Adrenal gland (tissue), 12 donors: ENCODE measurements around the gene BHLHE40. TPM values are rescaled to one million over a fixed set of nuclear protein-coding genes. Genes with fewer than 3 reads are reported as not detected.

Source experiments
- DNase-seq, 7 donors: peaks; one replicate each; pipeline ENCODE4 v3.0.0-alpha.2; 2019 to 2020
- H3K27ac ChIP-seq, 5 donors: fragments of 200-600 bp; sonication (generic) in 4 of 5; 1 replicate in 3 of 5; 2 replicates in 2 of 5; pipeline versions ENCODE4 v1.5.1 to v1.8.0; 2016 to 2020; ENCODE audit warnings: mild to moderate bottlenecking in 1 of 5
- H3K27me3 ChIP-seq: fragments of 200-600 bp; 2 replicates; pipeline ENCODE4 v1.8.0; 2021
- H3K36me3 ChIP-seq, 2 donors: fragments of 200-600 bp; replicated peaks in 1 of 2; 1 replicate in 1 of 2; 2 replicates in 1 of 2; pipeline versions ENCODE4 v1.5.1 to v1.8.0; 2018 to 2022
- H3K4me1 ChIP-seq, 2 donors: fragments of 200-600 bp; replicated peaks in 1 of 2; 1 replicate in 1 of 2; 2 replicates in 1 of 2; pipeline versions ENCODE4 v1.5.1 to v1.8.0; 2018 to 2021
- H3K4me3 ChIP-seq, 4 donors: fragments of 200-600 bp; sonication (generic) in 3 of 4; one replicate each; pipeline ENCODE4 v1.5.1; 2016 to 2018
- H3K9me3 ChIP-seq, 3 donors: fragments of 200-600 bp; sonication (generic) in 1 of 3; replicated peaks in 1 of 3; 1 replicate in 2 of 3; 2 replicates in 1 of 3; pipeline versions ENCODE4 v1.5.1 to v1.8.0; 2016 to 2021
- POLR2A ChIP-seq, 2 donors: fragments of 450-650 bp; IDR thresholded peaks; one replicate each; pipeline ENCODE4 v1.6.1; 2017; ENCODE audit warnings: antibody characterized with exemption in 2 of 2, mild to moderate bottlenecking in 2 of 2, moderate library complexity in 1 of 2
- WGBS, 4 donors: extraction: QIAGEN DNeasy Blood & Tissue Kit in 2 of 4; methylation state at CpG; one replicate each; pipeline versions ENCODE4 v1.1.5 to v1.1.7; 2013 to 2017; 5-methylcytosine and 5-hydroxymethylcytosine counted together
- intact Hi-C, 2 donors: fragments of 100-400 bp; cut with DNase I; formaldehyde crosslinking; loops; one replicate each; pipeline versions ENCODE4 v1.14.1 to v1.15.0; 2022 to 2023
- polyA plus RNA-seq, 3 donors: library from polyadenylated mRNA; stranded (reverse); fragments of 200-250 nt in 2 of 3; fragments of 350-450 nt in 1 of 3; fragmentation: Illumina TruSeq in 1 of 3; extraction: RNeasy Lipid Tissue Mini Kit (QIAGEN cat#74804) in 1 of 3; gene quantifications; one replicate each; pipeline ENCODE4 v1.2.3, GENCODE V29; 2013 to 2014
- total RNA-seq, 9 donors: library from RNA; depleted of rRNA in 4 of 9; stranded (reverse); fragments of >200 nt in 4 of 9; fragments of 120-200 nt in 1 of 9; fragmentation: NEBNext Ultra II Directional in 1 of 9; extraction: Animal tissue kit (Norgen Biotek cat#: 25700) in 1 of 9; gene quantifications; one replicate each; pipeline versions ENCODE4 v1.1.0 to v1.2.4, GENCODE V29; 2013 to 2023
- TF ChIP-seq, protein P1 (sequence below), 6 experiments: fragments of 450-650 bp in 4 of 6; fragments of 200-600 bp in 2 of 6; sonication (generic) in 1 of 6; IDR thresholded peaks; 1 replicate in 5 of 6; 2 replicates in 1 of 6; pipeline versions ENCODE4 v1.5.1 to v1.8.0; 2016 to 2021; ENCODE audit warnings: antibody characterized with exemption in 6 of 6, mild to moderate bottlenecking in 2 of 6, moderate library complexity in 1 of 6
- donor health status: healthy with polysubstance abuse.
- donor health status: Bipolar disorder and iron deficiency.
- donor health status: DM: yes; HTN: yes; CAD: no.
- donor health status: DM: no; HTN: no; CAD: no.
- donor health status: DM: no; HTN: no; CAD: no.
- donor health status: DM: yes; HTN: yes; CAD: no.

Gene BHLHE40
- total and polyA plus RNA-seq, 12 donors: 3.4 to 224 (median 75.5) TPM

DNA sequence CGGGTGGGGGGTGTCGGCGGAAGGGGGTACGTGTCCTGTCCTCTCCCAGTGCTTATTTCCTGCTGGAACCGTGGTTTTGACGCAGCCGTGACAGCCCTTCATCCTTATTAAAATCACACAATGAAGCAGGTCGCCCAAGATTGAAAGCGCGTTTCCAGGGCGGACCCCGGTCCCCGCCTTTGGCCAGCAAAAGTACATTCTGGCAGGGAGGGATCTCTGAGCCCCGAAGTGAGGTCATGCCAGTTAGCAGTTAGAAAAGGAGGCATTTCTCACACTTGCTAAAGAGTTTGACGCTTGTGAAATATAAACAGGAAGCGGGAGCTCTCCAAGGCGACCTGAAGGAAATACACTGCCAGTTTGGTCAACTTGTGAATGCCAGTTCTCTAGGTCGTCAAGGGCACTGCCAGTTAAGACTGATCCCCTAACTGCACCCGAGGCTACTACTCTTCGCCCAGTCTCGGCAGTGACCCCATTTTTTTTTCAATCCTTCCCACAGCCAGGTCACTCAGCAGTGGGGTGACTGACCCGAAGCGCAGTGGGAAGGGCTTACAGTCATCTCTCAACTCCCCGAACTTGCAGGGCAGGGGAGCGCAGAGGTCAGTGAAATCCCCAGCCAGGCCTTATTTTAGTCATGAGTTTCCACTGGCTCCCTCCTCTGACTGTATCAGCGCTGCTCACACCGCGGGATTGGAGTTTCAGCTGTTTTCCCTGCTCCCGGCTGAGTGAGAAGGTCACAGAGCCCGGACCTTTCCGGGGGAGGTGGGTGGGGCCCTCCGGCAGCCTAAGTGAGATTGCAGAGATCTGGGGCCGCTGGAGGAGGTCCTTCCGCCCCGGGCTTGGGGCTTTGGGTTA is 2.0 kb upstream of the BHLHE40 start:
- DNase-seq: peak; percentile 86 to 96 (median 94)
- intact Hi-C loops: loop anchor here (5.0 to 10.0 kb wide), 3 partner anchors 72 to 255 kb away; no protein-coding TSS in a partner anchor
- Histone ChIP-seq H3K9me3 (no peaks in the 10 kb centered on the region), H3K4me3 (peak overlapping the region in 3 of 4 donors; percentile 30 to 87 (median 58)), H3K27ac (peak overlapping the region; percentile 98 to 100 (median 99)), H3K36me3 (peaks cover 0 to 10% of the 10 kb centered on the region in 2 donors), H3K4me1 (peaks cover 17 to 19% of the 10 kb centered on the region in 2 donors), H3K27me3 (no peaks in the 10 kb centered on the region)
- WGBS, 4 donors: 22 to 38% (median 28%) methylated on average over 21 to 35 of the region's 35 CpGs
- TF ChIP-seq POLR2A (IDR thresholded peaks at IDR 0.05): peak; percentile 57 to 84
- TF ChIP-seq, protein P1, sequence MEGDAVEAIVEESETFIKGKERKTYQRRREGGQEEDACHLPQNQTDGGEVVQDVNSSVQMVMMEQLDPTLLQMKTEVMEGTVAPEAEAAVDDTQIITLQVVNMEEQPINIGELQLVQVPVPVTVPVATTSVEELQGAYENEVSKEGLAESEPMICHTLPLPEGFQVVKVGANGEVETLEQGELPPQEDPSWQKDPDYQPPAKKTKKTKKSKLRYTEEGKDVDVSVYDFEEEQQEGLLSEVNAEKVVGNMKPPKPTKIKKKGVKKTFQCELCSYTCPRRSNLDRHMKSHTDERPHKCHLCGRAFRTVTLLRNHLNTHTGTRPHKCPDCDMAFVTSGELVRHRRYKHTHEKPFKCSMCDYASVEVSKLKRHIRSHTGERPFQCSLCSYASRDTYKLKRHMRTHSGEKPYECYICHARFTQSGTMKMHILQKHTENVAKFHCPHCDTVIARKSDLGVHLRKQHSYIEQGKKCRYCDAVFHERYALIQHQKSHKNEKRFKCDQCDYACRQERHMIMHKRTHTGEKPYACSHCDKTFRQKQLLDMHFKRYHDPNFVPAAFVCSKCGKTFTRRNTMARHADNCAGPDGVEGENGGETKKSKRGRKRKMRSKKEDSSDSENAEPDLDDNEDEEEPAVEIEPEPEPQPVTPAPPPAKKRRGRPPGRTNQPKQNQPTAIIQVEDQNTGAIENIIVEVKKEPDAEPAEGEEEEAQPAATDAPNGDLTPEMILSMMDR (IDR thresholded peaks at IDR 0.05): peak in 1 of 6 experiments; percentile 5

DNA sequence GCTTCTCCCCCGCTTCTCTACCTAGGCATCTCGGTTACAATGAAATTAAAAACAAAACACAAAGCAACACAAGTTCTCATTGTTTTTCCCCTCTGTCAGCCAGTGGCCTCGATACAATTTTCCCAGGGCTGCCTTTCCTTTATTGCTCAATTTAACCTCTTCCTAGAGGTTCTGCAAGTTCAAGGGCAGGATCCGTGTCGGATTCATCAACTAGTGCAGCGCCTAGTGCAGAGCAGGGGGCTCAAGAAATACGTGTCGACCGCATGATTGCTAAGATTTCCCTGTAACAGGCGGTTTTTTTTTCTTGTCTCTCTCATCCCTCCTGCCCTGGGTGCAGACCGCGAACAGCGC is 1.4 kb upstream of the BHLHE40 start:
- no peak for DNase-seq
- WGBS, 4 donors: 0 to 2% (median 1%) methylated on average over 12 to 13 of the region's 13 CpGs
- intact Hi-C loops: loop anchor here (5.0 to 10.0 kb wide), 3 partner anchors 73 to 256 kb away; no protein-coding TSS in a partner anchor
- Histone ChIP-seq H3K36me3 (peaks cover 0 to 16% of the 10 kb centered on the region in 2 donors), H3K27me3 (no peaks in the 10 kb centered on the region), H3K4me3 (peak overlapping the region; percentile 5 to 87 (median 44)), H3K27ac (peak overlapping the region; percentile 98 to 100 (median 99)), H3K9me3 (no peaks in the 10 kb centered on the region), H3K4me1 (peaks cover 23 to 25% of the 10 kb centered on the region in 2 donors)
- TF ChIP-seq, protein P1 (IDR thresholded peaks at IDR 0.05): no peak
- no peak for TF ChIP-seq POLR2A (IDR thresholded peaks at IDR 0.05)

DNA sequence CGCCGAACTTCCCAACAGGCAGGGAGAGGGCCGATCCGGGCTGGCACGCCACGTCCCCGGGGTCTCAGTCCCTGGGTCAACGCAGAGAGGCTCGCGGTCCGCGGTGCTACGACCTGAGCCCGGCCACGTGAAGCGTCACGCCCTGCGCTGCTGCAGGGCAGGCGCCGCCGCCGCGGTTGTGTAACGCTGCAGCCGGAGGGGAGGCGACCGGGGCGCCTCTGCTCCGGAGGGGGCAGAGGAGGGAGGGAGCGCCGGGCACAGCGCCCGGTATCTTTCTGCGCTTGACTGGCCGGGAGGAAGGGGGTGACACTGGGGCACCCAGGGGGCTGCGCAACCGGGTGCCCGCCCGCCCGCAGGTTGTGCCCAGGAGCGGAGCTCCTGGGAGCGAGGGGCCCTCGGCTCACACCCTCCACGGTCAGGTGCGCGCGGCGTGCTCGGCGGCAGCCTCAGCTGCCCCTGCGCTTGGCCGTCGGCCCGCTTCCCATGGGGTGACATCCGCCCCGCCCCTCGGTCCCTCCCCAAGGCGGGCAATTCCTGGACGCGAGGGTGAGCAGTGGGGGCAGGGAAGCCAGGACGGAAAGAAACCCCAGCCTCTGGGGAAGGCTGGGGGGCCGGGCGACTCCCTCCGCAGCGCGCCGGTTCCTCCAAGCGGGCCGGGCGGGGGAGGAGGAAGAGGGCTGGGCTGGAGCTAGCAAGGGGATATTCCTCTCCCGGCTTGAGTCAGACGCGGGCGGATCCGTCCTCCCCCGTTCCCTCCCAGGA is 852 bp upstream of the BHLHE40 start:
- intact Hi-C loops: loop anchor here (5.0 to 10.0 kb wide), 3 partner anchors 74 to 256 kb away; no protein-coding TSS in a partner anchor
- H3K4me1 ChIP-seq: peaks cover 28 to 29% of the 10 kb centered on the region in 2 donors
- DNase-seq: peak; percentile 98 to 99 (median 99)

More for the DNA sequence above, 852 bp upstream of the BHLHE40 start:
- Histone ChIP-seq H3K27me3 (no peaks in the 10 kb centered on the region), H3K27ac (peak overlapping the region; percentile 98 to 100 (median 99)), H3K9me3 (no peaks in the 10 kb centered on the region), H3K36me3 (peaks cover 0 to 22% of the 10 kb centered on the region in 2 donors), H3K4me3 (peak overlapping the region; percentile 5 to 87 (median 44))
- WGBS, 4 donors: 0 to 2% (median 1%) methylated on average over 11 to 76 of the region's 76 CpGs
- TF ChIP-seq, protein P1 (IDR thresholded peaks at IDR 0.05): peak in 1 of 6 experiments; percentile 2
- TF ChIP-seq POLR2A (IDR thresholded peaks at IDR 0.05): peak; percentile 67 to 84
